HG03575 (cell line): ENCODE data around the gene IRF2BP1.
"Not testable (repeated sequence)": the region's sequence is repeated elsewhere in the genome, so short reads cannot be mapped to it uniquely, and the experiment has no call there.

ENCODE experiments used
- ATAC-seq: cut with Tn5 transposase; IDR thresholded peaks from one replicate; pipeline ENCODE4 v1.9.1; 2021; ENCODE audit not compliant: unreplicated experiment, insufficient number of reproducible peaks, low FRiP score; ENCODE audit errors: extremely low read depth

IRF2BP1 gene

DNA sequence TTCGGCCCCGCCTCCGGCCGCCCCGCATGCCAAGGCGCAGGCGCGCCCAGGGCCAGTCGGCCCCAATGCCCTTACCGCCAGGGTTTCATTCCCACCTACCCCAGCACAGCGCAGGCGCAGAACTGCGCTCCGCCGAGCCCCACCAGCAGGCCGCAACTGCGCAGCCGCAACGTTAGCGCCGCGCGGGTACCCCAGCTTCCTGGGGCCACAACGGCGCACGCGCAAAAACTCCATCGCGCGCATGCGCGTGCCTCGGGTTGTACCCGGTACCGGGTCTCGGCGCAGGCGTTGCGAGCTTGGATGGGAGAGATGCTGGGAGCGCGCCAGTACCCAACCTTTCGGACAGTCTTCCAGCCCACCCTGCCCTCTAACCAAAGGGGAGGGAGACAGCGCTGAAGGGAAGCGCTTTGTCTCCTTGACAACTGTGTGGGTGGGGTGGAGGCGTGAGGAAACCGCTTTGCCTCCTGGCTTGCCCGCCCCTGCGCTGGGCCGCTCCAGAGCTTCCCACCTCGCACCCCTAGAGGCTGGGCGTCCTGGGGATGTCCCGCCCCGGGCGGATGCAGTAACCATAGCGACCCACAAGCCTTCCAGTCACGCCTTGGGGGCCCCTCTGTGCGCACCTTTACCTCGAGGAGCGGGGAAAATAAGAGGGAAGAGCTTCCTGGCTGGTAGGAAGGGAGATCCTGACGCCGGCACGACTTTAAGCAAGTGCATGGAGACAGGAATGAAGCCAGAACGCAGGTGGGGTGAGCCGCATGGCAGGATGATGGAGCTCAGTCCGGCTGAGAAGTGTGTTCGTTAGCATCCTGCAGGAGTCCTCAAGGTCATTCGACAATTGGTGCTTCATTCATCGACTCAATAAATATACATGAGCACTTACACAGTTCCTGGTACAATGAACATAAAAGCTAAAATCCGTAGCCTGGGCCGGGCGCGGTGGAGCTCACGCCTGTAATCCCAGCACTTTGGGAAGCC is 17.0 kb upstream of the IRF2BP1 start:
- ATAC-seq = peak; percentile 59

DNA sequence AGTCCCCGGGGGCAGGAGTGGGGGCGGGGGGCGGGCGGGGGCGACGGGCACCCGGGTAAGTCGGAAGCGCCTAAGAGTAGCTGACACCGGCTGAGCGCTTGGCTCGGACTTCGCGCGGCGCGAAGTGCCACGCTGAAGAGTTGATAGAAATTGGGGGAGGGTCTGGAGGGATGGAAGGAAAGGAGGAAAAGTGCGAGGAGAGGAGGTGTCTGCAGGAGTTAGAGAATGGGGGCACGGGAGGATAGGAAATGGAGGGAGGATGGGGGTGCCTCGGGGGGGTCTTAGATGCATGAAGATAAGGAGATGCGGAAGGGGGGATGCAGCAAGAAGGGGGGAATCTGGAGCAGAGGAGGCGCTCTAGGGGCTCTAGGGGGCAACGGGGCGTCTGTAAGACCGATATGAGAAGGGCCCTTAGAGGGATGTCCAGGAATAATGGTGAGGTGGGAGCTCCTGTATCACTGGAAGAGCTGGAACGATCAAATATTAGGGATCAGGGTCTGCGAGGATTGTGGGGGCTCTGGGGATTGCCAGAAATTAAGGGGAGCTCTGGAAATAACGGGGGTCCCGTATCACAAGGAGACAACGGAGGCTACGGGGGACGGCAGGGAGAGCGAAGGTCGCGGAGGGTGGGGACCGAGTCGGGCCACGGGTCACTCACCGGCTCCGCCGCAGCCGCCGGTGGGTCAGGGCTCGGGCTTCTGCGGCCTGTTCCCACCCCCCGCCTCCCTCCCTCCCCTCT is 16.1 kb upstream of the IRF2BP1 start, which contains the start of gene MYPOP:
Gene MYPOP, minus strand, starts transcription at position 702 of the 739 bp plus-strand sequence. CDS start 840 bp downstream, outside the sequence.
- ATAC-seq = no peak

DNA sequence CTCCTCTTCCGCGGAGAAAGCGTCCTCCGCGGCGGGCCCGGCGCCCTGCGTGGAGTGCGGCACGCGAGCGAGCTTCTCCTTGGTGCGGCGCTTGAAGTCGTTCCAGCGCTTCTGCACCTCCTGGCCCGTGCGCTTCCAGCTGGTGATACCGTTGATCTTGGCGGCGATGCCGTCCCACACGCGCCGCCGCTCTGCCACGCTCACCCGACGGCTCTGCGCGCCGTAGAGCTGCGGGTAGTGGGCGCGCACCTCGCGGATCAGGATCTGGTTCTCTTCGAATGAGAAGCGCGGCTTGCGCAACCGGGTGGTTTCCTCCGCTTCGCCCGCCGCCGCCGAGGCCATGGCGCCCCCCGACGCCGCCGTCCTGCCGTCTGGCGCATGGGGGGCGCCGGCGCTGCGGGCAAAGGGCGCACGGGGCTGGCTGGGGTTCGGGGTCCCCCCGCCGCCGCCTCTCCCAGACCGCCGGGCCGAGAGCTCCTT is 15.5 kb upstream of the IRF2BP1 start:
- no peak for ATAC-seq

DNA sequence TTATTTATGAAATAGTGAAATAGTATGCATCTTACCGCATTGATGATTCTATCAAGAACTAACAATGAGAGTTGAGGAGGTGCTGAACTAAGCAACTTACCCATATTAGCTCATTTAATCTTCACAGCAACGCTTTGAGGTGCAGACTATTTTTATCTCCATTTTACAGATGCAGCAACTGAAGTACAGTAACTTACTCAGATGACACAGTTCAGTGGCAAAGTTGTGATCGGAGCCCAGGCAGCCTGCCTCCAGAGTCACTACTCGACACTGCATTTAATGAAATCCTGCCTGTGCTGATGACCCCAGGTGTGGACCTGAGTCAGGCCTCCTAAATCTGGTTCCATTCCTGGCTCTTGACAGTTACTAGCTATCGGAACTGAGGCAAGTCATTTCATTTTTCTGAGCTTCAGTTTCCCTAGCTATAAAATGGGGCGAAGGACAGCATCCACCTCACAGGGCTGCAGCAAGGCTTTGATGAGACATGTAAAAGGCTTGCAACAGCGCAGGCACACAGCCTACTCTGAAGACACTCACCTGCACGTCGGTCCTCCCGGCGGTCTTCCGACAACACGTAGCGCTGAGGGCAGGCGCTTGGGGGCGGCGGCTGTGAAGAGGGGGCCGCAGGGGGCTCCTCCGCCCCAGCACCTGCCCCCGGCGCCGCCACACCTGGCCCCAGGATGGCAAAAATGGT is 14.9 kb upstream of the IRF2BP1 start:
- ATAC-seq = no peak

DNA sequence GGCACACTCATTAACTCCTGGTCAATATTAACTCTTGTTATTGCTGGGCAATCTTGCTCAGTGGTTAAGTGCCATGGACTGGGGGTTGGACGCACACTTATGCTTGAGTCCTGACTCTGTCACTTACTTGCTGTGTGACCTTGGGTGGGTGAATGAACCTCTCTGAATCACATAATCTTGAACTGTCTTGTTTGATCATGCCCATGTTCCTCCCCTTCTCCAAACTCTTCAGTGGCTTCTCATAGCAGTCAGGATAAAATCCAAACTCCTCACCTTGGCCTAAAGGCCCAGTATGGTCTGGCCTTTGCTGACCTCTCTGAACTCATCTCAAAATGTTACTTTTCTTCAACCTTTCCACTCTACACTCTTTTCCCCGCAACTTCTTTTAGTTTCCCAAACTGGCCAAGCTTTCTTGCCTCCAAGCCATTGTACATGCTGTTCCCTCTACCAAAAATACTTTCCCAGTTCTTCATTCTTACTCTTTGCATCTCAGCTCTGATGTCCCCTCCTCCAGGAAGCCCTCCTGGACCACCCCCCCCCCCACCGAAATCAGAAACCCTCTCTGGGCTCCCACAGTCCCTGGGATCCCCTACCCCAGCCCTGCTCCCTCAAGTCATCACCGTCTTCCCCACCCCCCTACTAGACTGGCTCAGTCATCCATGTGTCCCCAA is 14.1 kb upstream of the IRF2BP1 start:
- ATAC-seq = no peak

DNA sequence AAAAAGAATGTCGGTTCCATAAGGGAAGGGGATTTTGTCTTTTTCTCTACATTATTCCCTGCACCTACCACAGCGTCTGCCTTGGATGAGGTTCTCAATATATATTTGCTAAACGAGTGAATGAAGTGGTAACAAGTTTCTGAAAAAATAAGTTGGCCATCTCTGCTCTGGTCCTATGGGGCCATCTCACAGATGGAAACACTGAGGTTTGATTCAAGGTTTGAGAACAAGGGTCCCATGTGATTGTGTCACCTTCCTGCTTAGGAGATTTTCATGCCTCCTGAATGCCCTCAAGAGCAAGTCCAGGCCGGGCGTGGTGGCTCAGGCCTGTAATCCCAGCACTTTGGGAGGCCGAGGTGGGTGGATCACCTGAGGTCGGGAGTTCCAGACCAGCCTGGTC is 13.3 kb upstream of the IRF2BP1 start:
- ATAC-seq = no peak

DNA sequence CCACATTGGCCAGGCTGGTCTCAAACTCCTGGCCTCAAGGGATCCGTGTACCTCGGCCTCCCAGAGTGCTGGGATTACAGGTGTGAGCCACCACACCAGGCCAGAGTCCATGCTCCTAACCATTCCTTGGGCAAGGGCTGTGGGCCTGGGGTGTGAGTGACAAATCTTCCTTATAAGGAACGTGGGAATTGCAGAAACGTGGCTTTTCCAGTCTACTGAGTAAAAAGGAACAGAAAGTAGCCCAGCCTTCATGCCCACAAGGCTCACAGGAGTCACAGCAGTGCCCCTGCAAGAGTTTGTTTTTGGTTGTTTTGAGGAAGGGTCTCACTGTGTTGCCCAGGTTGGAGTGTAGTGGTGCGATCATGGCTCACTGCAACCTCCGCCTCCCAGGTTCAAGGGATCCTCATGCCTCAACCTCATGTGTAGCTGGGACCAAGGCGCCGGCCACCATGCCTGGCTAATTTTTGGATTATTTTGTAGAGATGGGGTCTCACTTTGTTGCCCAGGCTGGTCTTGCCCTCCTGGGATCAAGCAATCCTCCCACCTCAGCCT is 11.4 kb upstream of the IRF2BP1 start:
- no peak for ATAC-seq

DNA sequence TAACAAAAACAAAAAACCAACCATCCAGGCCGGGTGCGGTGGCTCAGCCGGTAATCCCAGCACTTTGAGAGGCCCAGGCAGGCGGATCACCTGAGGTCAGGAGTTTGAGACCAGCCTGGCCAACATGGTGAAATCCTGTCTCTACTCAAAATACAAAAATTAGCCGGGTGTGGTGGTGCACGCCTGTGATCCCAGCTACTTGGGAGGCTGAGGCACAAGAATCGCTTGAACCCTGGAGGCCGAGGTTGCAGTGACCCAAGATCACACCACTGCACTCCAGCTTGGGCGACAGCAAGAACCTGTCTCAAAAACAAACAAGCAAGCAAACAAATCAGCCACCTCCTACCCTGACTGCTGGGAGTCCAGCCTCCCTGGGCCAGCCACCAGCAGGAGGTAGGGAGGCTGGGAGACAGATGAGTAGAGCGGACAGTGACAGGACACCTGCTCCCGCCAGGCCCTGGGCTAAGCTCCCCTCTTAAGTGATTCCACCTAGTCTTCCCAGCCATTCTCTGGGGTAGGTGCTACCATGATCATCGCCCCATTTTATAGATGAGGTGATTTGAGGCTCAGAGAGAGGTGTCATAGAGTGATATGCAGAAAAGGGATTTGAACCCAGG is 10.2 kb upstream of the IRF2BP1 start:
- not testable (repeated sequence) for ATAC-seq

DNA sequence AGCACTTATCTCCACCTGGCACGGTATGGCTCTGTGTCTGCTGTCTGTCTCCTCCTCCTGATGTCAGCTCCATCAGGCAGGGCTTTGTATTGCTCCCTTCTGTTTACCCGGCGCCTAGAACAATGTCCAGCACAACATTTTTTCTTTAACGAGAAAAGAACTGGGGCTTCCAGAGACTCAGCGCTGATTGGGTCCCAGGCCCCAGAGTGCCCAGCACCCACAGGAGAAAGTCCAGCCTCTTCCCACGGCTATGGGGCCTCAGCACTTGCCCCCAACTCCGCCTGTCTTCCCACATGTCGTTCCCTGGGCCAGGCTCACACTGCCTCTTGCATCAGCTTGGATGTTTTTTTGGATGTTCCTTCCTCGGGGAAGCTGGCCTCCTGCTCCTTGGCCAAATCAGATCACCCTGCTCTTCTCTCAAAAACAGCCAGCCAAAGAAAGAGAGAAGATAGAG is 9.6 kb upstream of the IRF2BP1 start:
- ATAC-seq = no peak

DNA sequence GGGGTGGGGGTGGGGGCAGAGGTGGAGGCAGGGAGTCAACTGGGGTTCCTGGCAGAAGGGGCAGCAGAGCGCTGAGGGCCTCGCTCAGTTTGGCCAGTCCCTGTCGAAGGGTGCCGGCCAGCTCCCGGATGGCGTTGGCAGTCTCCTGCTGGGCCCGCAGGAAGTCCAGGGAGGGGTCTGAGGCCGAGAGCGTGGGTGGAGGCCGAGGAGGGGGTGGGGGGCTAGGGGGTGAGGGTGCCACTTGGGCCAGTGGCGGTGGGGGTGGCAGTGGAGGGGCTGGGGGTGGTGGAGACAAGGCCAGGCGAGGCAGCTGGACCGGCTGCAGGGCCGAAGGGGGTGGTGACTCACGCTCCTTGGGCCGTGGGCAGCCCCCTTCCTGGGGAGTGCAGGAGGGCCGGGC is 4.9 kb upstream of the IRF2BP1 start:
- no peak for ATAC-seq

DNA sequence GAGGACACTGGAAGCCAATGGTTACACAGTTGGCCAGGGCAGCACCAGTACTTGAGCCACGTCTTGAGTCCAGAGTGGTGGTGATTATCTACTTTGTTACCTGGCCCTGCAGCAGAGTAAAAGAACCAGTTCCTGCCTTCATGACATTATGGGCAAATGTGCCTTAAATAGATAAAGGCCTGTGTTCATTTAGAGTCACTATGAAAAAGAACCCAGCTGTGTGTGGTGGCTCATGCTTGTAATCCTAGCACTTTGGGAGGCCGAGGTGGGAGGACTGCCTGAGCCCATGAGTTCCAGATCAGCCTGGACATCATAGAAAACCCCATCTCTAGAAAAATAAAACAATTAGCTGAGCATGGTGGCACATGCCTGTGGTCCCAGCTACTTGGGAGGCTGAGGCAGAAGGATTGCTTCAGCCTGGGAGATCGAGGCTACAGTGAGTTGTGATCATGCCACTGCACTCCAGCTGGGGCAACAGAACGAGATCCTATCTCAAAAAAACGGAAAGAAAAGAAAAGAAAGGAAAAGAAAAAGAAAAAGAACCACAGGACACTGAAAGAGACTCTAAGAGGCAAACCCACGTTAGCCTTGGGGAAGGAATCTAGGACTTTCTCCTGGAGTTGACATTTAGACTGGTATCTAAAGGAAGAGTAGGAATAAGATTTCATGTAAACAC is 3.4 kb upstream of the IRF2BP1 start:
- no peak for ATAC-seq

DNA sequence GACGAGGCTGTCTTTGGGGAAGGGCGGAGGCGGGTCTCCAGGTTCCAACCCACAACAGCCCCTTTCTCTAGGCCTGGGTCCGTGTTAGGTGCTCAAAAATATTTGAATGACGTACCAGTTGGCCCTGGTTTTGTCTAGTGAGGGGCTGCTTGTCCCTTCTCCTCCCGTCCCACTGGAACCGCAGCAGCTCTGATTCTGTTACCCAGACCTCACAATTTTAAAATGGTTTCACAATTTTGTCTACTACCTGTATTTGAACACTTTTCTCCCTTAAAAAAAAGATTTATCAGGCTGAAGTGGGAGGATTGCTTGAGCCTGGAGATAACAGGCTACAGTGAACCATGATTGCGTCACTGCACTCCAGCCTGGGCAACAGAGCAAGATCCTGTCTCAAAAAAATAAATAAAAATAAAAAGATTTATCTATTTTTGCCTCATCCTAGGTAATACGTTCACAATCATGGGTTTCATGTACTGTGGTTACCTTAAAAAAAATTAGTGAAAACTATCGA is 1.3 kb upstream of the IRF2BP1 start:
- ATAC-seq = no peak

DNA sequence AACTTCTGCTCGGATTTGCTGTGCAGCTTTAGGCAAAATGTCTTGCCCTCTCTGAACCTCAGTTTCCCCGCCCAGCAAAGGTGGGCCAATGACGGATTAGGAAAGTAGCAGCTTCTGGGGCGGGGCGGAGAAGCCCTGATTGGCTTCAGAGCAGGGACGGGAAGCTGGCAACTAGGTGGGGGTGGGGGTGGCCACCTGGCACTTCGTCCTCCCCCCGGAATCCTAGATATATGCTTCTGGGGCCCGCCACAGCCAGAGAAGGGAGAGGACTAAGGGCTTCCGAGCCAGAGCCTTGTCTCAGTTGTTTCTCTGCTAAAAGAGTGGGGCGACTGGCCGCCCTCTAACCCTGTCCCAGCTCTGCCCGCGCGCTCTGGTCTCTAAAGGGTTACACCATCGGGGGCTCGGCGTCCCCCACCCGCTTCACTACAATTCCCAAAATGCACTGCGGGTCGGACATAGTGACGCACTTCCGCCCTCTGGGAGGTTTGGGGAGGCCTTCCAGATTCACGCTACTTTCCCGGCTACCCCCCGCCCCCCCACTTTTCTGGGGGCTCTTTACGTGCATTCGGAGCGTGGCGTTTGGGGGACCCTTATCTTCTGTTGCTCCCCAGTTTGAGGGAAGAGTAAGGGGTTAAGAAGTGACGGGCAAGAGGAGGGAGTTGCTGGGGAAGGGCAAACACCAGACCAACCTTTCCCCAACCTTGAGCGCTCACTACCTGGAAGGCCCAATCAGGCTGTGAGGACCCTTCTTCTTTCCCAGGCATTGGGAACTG is 672 bp upstream of the IRF2BP1 start:
- no peak for ATAC-seq

DNA sequence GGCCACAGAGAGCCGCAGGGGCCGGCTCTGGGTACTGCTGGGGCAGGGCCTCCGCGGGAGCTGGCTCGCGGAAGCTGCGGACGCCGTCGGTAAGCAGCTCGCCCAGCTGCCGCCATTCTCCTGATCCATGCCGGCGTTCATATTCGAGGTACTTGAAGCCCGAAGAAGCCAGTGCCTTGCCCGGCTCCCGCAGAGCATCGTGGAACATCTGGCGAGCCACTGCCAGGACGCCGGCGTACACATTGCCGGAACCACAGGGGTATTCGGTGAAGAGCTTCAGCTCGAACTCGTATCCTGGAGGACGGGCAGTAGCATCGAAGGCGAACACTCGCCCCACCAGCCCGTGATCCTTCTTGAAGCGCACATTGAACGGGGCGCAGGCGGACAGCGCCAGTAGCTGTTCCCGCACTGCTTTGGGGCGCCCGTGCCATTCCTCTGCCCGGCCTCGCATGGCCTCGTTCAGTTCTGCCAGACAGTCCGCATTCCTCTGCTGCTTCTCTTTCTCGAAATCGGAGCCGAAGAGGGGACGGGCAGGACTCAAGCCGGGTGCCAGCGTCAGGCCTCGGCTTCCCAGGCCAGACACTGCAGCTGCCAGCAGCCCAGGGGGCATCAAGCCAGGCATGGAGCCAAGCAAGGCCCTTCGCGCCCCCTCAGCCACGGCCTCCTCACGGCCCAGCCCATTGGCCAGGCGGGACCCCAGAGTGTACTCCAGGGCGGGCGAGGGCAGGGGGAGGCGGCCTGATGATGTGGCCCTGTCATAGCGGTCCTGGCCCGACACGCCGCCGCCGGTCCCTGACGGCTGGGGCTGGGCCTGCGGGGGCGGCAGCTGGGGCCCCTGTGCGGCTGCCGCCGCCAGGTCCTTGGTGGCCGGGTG is 1.0 kb downstream of the IRF2BP1 start:
- no peak for ATAC-seq

DNA sequence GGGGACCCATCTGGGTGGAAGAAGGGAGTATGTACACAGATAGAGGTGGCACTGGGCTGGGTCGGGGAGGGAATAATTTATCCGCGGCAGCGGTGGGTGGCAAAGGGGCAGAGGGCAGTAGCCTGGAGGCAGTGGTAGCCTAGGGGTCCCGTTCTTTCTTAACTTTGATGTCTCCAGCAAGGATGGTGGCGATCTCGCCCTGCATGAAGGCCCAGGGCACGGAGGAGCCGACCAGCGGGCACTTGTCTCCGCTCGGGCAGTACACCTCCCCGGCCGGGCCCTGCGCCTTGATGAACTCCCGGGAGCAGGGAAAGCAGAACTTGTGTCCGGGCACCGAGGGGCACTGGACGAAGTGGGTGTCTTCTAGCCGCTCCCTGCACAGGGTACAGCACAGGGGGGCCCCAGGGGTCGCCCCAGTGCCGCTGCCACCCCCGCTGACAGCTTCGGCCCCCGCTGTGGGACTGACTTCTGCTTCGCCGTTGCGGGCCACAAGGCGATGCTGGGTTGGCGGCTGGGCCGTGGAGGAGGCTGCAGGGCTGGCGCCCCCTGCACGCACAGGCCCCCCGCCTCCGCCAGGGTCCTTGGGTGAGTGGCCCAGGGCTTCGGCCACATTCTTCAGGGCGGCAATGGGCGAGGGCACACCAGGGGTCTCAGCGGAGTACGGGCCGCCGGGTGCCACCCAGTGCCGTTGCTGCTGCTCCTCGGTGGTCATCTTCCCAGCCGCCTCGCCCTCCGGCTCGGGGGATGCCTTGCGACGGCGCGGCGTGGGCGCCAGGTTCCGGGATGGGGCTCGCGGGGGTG is 1.9 kb downstream of the IRF2BP1 start:
- ATAC-seq = no peak
